HFFc6 (cell line): ENCODE data around the gene SARDH. TPM values are rescaled to one million over a fixed set of nuclear protein-coding genes. Genes with fewer than 3 reads are reported as not detected.

Experiments used
- DNase-seq: peaks from one replicate; pipeline ENCODE4 v3.0.0-alpha.2; 2018
- H3K27ac Mint-ChIP-seq: 2 replicates; pipeline ENCODE4 v1.8.0; 2020; ENCODE audit warnings: mild to moderate bottlenecking, mixed read lengths
- H3K27me3 Mint-ChIP-seq: 2 replicates; pipeline ENCODE4 v1.8.0; 2021; ENCODE audit warnings: mild to moderate bottlenecking, moderate library complexity, mixed read lengths; ENCODE audit not compliant: insufficient read depth
- H3K36me3 Mint-ChIP-seq: 2 replicates; pipeline ENCODE4 v1.8.0; 2021; ENCODE audit warnings: low read depth, mixed read lengths
- H3K4me1 Mint-ChIP-seq: 2 replicates; pipeline ENCODE4 v1.8.0; 2020; ENCODE audit warnings: low read depth, mixed read lengths
- H3K4me3 Mint-ChIP-seq: 2 replicates; pipeline ENCODE4 v1.8.0; 2020; ENCODE audit warnings: mild to moderate bottlenecking, moderate library complexity, mixed read lengths
- H3K9me3 Mint-ChIP-seq: 2 replicates; pipeline ENCODE4 v1.8.0; 2020; ENCODE audit warnings: mild to moderate bottlenecking, mixed read lengths
- total RNA-seq, 6 experiments: library from RNA; stranded (reverse); fragmentation: NEBNext Ultra II Directional; extraction: Animal tissue kit (Norgen Biotek cat#: 25700); gene quantifications; 2 replicates in 1 of 6; 3 replicates in 5 of 6; pipeline ENCODE4 v1.2.3, GENCODE V29; 2021
- TF ChIP-seq, protein P1 (sequence below): fragments of 200-600 bp; sonication (generic); IDR thresholded peaks from 2 replicates; pipeline ENCODE4 v1.5.0; 2021; ENCODE audit warnings: antibody characterized with exemption, mild to moderate bottlenecking

Gene SARDH
- total RNA-seq, 6 experiments from 2014 or later = 0.24 to 5.1 (median 4.1) TPM

DNA sequence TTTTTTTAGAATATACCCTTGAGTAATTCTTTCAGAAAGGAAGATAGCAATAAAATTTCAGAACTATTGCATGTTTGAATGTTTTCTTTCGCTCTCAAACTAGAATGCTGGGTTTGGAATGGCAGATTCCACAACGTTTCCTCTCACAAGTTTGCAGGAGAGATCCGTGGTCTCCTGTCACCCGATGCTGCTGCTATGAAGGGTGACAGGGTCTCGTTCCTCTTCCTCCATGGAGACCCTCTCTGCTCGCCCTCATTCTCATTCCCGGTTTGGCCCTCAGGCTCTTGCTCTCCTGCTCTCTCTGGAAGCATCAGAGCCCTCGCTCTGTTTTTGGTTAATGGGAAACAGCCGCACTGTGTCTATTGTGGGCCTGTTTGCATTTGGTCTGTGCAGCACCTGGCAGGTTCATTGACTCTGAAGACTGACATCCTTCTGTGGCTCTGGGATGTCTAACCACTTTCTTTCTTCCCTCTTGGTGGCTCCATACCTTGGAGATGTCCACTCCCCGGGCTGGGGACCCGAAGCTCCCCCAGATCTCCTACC, 116.4 kb downstream of the SARDH start:
- Mint-ChIP-seq H3K4me3 (no peak overlapping the region), H3K4me1 (peaks cover 6% of the 10 kb centered on the region; the same call in 1 of the 2 replicates), H3K27ac (no peak overlapping the region), H3K27me3 (peaks cover 46% of the 10 kb centered on the region), H3K9me3 (peaks cover 10% of the 10 kb centered on the region), H3K36me3 (no peaks in the 10 kb centered on the region)
- TF ChIP-seq, protein P1, sequence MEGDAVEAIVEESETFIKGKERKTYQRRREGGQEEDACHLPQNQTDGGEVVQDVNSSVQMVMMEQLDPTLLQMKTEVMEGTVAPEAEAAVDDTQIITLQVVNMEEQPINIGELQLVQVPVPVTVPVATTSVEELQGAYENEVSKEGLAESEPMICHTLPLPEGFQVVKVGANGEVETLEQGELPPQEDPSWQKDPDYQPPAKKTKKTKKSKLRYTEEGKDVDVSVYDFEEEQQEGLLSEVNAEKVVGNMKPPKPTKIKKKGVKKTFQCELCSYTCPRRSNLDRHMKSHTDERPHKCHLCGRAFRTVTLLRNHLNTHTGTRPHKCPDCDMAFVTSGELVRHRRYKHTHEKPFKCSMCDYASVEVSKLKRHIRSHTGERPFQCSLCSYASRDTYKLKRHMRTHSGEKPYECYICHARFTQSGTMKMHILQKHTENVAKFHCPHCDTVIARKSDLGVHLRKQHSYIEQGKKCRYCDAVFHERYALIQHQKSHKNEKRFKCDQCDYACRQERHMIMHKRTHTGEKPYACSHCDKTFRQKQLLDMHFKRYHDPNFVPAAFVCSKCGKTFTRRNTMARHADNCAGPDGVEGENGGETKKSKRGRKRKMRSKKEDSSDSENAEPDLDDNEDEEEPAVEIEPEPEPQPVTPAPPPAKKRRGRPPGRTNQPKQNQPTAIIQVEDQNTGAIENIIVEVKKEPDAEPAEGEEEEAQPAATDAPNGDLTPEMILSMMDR = no peak
- DNase-seq = no peak

DNA sequence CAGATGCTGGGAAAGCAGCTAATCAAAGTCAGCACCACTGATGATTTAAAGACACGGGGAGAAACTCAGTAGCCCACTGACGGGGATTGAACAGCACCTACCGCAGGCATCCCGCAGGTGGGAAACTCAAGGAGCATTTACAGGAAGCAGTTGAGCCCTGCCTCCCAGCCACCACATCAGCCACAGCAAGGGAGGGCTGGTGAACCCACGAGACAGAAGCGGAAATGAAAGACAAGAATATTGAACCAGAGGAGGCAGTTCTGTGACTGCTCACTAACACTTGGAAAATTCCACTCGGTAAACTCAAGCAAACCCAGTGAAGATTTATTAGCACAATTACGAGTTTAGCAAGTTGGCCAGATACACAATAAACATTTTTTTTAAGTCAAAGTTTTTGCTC, 118.4 kb downstream of the SARDH start:
- no peaks in the 10 kb centered on the region for H3K36me3 Mint-ChIP-seq
- no peak for DNase-seq
- TF ChIP-seq, protein P1 = no peak
- H3K9me3 Mint-ChIP-seq = no peaks in the 10 kb centered on the region
- H3K27ac Mint-ChIP-seq = no peak overlapping the region
- H3K4me1 Mint-ChIP-seq = peaks cover 6% of the 10 kb centered on the region; the same call in 1 of the 2 replicates
- peaks cover 51% of the 10 kb centered on the region for H3K27me3 Mint-ChIP-seq
- no peak overlapping the region for H3K4me3 Mint-ChIP-seq

DNA sequence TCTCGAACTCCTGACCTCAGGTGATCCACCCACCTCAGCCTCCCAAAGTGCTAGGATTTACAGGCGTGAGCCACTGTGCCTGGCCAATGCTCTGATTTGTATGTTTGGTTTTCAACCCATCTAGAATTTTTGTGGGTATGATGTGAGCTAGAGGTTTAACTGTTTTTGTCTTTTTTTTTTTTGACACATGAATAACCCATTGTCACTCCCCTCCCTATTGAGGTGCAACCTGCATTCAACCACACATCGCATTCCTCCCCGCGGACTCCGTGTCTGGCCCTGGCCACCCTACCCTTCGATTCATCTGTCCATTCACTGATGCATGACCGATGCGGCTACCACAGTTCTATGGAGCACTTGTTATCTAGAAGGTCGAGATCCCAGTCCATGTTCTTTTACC, 119.4 kb downstream of the SARDH start:
- H3K36me3 Mint-ChIP-seq = no peaks in the 10 kb centered on the region
- no peaks in the 10 kb centered on the region for H3K9me3 Mint-ChIP-seq
- TF ChIP-seq, protein P1 = no peak
- H3K27ac Mint-ChIP-seq = no peak overlapping the region
- no peak overlapping the region for H3K4me3 Mint-ChIP-seq
- DNase-seq = no peak
- peaks cover 6% of the 10 kb centered on the region; the same call in 1 of the 2 replicates for H3K4me1 Mint-ChIP-seq
- peaks cover 57% of the 10 kb centered on the region for H3K27me3 Mint-ChIP-seq

DNA sequence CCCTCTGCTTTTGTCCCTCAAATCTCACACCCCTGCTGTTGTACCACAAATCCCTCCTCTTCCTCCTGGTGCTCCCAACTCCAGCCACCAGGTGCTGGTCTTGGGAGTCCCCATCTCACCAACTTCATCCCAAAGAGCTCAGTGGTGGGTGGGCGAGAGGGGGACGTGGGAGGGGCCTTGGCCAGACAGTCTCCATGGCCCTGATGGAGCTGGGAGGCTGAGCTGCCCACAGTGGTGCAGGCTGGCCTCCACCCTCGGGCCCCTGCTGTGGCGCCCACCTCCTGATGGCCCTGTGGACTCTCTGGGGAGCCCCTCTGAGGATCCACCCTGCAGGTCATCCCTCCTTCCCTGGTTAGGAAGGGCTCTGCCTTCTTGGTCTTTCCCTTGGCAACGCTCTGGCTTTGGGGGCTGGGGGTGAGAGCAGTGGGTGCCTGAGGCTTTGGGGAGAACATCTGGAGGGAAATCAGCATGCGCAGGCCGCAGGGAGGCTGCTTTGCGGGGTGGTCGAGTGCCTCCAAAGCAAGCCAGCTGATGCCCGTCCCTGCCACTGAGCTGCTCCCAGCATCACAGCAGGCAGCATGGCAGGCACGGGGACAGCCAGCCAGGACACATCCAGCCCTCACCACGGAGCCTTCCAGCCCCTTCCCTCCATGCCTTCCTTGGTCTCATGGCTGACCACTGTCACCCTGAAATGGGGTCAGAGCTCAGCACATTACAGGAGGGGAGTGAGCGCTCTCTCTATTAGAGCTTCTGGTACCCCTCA, 121.3 kb downstream of the SARDH start:
- TF ChIP-seq, protein P1 = no peak
- Mint-ChIP-seq H3K9me3 (no peaks in the 10 kb centered on the region), H3K36me3 (no peaks in the 10 kb centered on the region), H3K27ac (no peak overlapping the region), H3K4me1 (peaks cover 6% of the 10 kb centered on the region; the same call in 1 of the 2 replicates), H3K27me3 (peaks cover 62% of the 10 kb centered on the region), H3K4me3 (no peak overlapping the region)
- DNase-seq = no peak

DNA sequence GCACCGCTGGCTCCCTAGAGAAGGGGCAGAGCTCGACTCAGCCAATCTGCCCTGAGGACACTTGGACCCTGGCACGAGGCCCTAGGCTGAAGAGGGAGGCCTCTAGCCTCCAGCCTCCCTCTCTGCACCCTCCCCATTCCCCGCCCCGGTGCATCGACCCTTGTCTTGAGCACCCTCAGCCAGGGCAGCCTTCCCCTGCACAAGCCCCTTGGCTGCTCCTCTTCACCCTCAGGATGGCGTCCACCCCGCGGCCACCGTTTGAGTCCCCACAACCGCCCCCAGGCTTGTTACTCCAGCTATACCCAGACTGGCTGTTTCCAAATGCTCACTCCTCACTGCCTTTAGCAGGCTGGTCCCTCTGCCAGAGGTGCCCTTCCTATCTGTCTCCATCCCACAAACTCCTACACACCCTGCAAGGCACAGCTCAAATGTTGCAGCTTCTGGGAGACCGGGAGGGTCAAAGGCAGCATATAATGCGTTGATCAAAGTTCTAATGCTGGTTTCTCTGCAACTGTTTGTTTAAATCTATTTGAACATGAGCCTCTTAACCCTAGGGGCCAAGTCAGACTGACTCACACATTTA, 122.5 kb downstream of the SARDH start:
- no peaks in the 10 kb centered on the region for H3K9me3 Mint-ChIP-seq
- peaks cover 64% of the 10 kb centered on the region for H3K27me3 Mint-ChIP-seq
- H3K36me3 Mint-ChIP-seq = no peaks in the 10 kb centered on the region
- TF ChIP-seq, protein P1 = no peak
- peaks cover 6% of the 10 kb centered on the region; the same call in 1 of the 2 replicates for H3K4me1 Mint-ChIP-seq
- no peak for DNase-seq
- no peak overlapping the region for H3K27ac Mint-ChIP-seq
- no peak overlapping the region for H3K4me3 Mint-ChIP-seq
